ENCODE results near the gene CNOT4.

The CNOT4 gene

DNA sequence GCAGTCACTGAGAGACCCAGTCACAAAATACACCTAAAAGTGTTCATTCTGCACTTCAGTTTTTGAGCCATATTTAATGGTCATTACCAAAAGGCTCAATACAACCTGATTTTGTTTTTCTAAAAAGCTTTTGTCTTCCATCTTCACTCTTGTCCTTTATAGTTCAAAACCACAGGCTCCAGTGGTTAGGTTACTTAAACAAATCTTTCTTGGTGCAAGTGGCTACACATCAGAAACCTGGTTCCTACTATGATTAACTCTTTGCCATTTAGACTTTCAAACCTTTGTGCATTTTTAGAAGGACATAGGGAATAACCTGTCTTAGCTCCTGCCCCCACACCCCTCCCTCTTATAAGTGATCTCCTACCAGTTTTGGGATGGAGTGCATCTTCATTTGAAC, 140.5 kb downstream of the CNOT4 start:
- Histone ChIP-seq H2AFZ (ENCODE audit: low read depth, low read length) (no peak overlapping the region), H3K9ac (ENCODE audit: low read length) (no peak overlapping the region), H3K36me3 (replicated peaks; ENCODE audit: low read depth, low read length) (peaks cover 4% of the 10 kb centered on the region), H3K4me3 (ENCODE audit: low read length) (no peak overlapping the region), H3K27ac (ENCODE audit: low read length) (no peak overlapping the region), H4K20me1 (ENCODE audit: insufficient read depth, low read length) (no peaks in the 10 kb centered on the region), H3K79me2 (ENCODE audit: low read length) (no peaks in the 10 kb centered on the region), H3K4me2 (ENCODE audit: low read length) (no peak overlapping the region), H3K27me3 (ENCODE audit: low read depth, low read length) (no peaks in the 10 kb centered on the region), H3K4me1 (ENCODE audit: low read length) (peaks cover 6% of the 10 kb centered on the region; the same call in 1 of the 2 replicates), H3K9me3 (ENCODE audit: insufficient read depth, low read length) (no peaks in the 10 kb centered on the region)
- TF ChIP-seq EZH2phosphoT487 (IDR thresholded peaks at IDR 0.05; ENCODE audit: low read depth) (no peak), CTCF (IDR thresholded peaks at IDR 0.05; ENCODE audit: low read depth, low read length) (no peak)

- no peaks in the 10 kb centered on the region for H4K20me1 ChIP-seq (ENCODE audit: insufficient read depth, low read length)
- H3K9ac ChIP-seq (ENCODE audit: low read length), result no peak overlapping the region
- TF ChIP-seq EZH2phosphoT487 (IDR thresholded peaks at IDR 0.05; ENCODE audit: low read depth), result no peak
- TF ChIP-seq CTCF (IDR thresholded peaks at IDR 0.05; ENCODE audit: low read depth, low read length), result no peak
- no peak overlapping the region for H3K4me2 ChIP-seq (ENCODE audit: low read length)
- H3K4me3 ChIP-seq (ENCODE audit: low read length), result no peak overlapping the region
- peaks cover 6% of the 10 kb centered on the region; the same call in 1 of the 2 replicates for H3K4me1 ChIP-seq (ENCODE audit: low read length)
- no peaks in the 10 kb centered on the region for H3K27me3 ChIP-seq (ENCODE audit: low read depth, low read length)
- H2AFZ ChIP-seq (ENCODE audit: low read depth, low read length), result no peak overlapping the region
- H3K79me2 ChIP-seq (ENCODE audit: low read length), result no peaks in the 10 kb centered on the region
- no peak overlapping the region for H3K27ac ChIP-seq (ENCODE audit: low read length)
- H3K9me3 ChIP-seq (ENCODE audit: insufficient read depth, low read length), result no peaks in the 10 kb centered on the region
- H3K36me3 ChIP-seq (replicated peaks; ENCODE audit: low read depth, low read length), result peaks cover 6% of the 10 kb centered on the region
These were observed 141.3 kb downstream of the CNOT4 start for GRCh38 chr7:135368416-135369186.

GRCh38 chr7:135366843-135367508, 142.9 kb downstream of the CNOT4 start:
- TF ChIP-seq CTCF (IDR thresholded peaks at IDR 0.05; ENCODE audit: low read depth, low read length) (no peak), EZH2phosphoT487 (IDR thresholded peaks at IDR 0.05; ENCODE audit: low read depth) (no peak)
- Histone ChIP-seq H3K4me2 (ENCODE audit: low read length) (no peak overlapping the region), H4K20me1 (ENCODE audit: insufficient read depth, low read length) (no peaks in the 10 kb centered on the region), H3K79me2 (ENCODE audit: low read length) (no peaks in the 10 kb centered on the region), H3K4me3 (ENCODE audit: low read length) (no peak overlapping the region), H3K9me3 (ENCODE audit: insufficient read depth, low read length) (no peaks in the 10 kb centered on the region), H3K4me1 (ENCODE audit: low read length) (peaks cover 6% of the 10 kb centered on the region; the same call in 1 of the 2 replicates), H3K9ac (ENCODE audit: low read length) (no peak overlapping the region), H3K27ac (ENCODE audit: low read length) (no peak overlapping the region), H3K27me3 (ENCODE audit: low read depth, low read length) (no peaks in the 10 kb centered on the region), H3K36me3 (replicated peaks; ENCODE audit: low read depth, low read length) (peaks cover 20% of the 10 kb centered on the region), H2AFZ (ENCODE audit: low read depth, low read length) (no peak overlapping the region)

DNA sequence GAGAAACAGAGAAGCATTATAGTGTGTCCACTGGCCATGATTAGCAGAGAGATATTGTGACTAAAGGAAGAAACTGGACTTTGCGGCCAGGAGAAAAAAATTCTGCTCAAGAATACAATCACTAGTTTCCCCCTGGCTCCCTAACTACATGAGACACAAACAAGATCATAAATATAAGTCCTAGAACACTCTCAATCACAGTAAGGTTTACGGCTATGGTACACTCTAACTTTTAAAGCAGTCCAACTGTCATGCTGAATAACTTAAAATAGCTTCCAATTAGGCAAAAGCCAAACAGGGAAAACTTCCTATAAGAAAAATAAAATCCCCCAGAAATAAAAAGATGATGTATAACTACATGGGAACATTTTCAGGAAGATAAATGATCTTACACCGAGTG, 144.2 kb downstream of the CNOT4 start:
- H3K4me3 ChIP-seq (ENCODE audit: low read length), result no peak overlapping the region
- H4K20me1 ChIP-seq (ENCODE audit: insufficient read depth, low read length), result no peaks in the 10 kb centered on the region
- TF ChIP-seq CTCF (IDR thresholded peaks at IDR 0.05; ENCODE audit: low read depth, low read length) (no peak), EZH2phosphoT487 (IDR thresholded peaks at IDR 0.05; ENCODE audit: low read depth) (no peak)
- no peaks in the 10 kb centered on the region for H3K79me2 ChIP-seq (ENCODE audit: low read length)
- no peak overlapping the region for H3K9ac ChIP-seq (ENCODE audit: low read length)
- no peak overlapping the region for H2AFZ ChIP-seq (ENCODE audit: low read depth, low read length)
- no peak overlapping the region for H3K4me2 ChIP-seq (ENCODE audit: low read length)
- no peaks in the 10 kb centered on the region for H3K27me3 ChIP-seq (ENCODE audit: low read depth, low read length)
- peaks cover 6% of the 10 kb centered on the region; the same call in 1 of the 2 replicates for H3K4me1 ChIP-seq (ENCODE audit: low read length)
- H3K27ac ChIP-seq (ENCODE audit: low read length), result no peak overlapping the region
- H3K36me3 ChIP-seq (replicated peaks; ENCODE audit: low read depth, low read length), result peaks cover 26% of the 10 kb centered on the region
- no peaks in the 10 kb centered on the region for H3K9me3 ChIP-seq (ENCODE audit: insufficient read depth, low read length)
